ENCODE data around the gene TMEM106C.

Gene TMEM106C

DNA sequence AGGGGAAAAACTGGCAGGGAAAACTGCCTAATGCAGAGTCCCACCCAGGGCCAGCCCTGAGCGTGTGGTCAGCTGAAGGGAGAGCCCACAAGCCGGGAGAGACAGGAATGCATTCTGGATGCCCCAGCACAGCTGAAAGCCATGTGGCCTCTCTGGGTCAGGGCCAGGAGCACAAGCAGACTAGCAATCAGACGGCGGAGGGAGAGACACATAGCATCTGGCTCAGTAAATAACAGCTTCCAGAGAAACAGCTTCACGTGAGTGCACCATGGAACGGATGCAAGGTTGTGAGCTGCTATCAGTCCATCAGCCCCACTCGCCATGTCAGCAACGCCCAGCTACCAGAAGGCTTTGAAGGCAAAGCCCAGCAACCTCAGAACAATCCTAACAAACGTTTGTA is 28.2 kb upstream of the TMEM106C start:
- no peak for TF ChIP-seq CTCF (IDR thresholded peaks at IDR 0.05; ENCODE audit: insufficient read depth, low read depth, low read length, missing control alignments)

DNA sequence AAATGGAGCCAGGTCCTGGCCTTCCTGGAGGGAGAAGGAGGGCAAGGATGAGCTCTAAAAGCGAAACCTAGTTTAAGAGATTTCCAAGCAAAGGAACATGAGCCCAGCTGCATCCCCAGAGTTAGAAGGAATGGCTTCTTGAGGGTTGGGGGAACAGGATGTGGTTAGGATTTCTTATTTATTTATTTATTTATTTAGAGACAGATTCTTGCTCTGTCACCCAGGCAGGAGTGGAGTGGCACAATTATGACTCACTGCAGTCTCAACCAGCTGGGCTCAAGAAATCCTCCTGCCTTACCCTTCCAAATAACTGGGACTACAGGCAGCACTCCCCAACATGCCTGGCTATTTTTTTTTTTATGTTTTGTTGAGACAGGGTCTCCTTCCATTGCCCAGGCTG is 25.3 kb upstream of the TMEM106C start:
- TF ChIP-seq CTCF (IDR thresholded peaks at IDR 0.05; ENCODE audit: insufficient read depth, low read depth, low read length, missing control alignments) = no peak
- DNase-seq (ENCODE audit: low read depth) = no peak
- H3K4me3 ChIP-seq (ENCODE audit: low read depth, low read length) = no peak overlapping the region

More for the DNA sequence above, 28.2 kb upstream of the TMEM106C start:
- DNase-seq (ENCODE audit: low read depth) = no peak
- H3K4me3 ChIP-seq (ENCODE audit: low read depth, low read length) = no peak overlapping the region

DNA sequence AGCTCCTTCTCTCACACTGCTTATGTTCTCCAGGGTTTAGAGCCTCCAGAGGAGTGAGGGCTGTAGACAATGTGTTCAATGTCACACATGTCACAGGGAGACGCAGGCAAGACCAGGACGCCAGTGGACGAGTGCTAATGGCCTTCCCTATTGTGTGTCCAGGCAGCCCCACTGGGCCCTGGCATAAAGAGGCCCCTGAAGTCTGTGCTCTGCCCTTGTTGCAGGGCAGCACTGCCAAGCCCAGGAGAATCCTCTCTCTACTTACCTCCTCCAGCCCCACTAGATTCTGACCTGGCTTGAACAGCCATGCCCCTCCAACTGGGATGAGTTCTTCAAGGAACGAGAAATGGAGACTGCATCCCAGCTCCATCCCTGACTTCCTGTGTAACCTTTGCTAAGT is 24.8 kb upstream of the TMEM106C start:
- H3K4me3 ChIP-seq (ENCODE audit: low read depth, low read length) = no peak overlapping the region
- TF ChIP-seq CTCF (IDR thresholded peaks at IDR 0.05; ENCODE audit: insufficient read depth, low read depth, low read length, missing control alignments) = no peak
- DNase-seq (ENCODE audit: low read depth) = no peak

GRCh38 chr12:47939009-47939601 is 24.3 kb upstream of the TMEM106C start:
- DNase-seq (ENCODE audit: low read depth) = no peak
- TF ChIP-seq CTCF (IDR thresholded peaks at IDR 0.05; ENCODE audit: insufficient read depth, low read depth, low read length, missing control alignments) = no peak

DNA sequence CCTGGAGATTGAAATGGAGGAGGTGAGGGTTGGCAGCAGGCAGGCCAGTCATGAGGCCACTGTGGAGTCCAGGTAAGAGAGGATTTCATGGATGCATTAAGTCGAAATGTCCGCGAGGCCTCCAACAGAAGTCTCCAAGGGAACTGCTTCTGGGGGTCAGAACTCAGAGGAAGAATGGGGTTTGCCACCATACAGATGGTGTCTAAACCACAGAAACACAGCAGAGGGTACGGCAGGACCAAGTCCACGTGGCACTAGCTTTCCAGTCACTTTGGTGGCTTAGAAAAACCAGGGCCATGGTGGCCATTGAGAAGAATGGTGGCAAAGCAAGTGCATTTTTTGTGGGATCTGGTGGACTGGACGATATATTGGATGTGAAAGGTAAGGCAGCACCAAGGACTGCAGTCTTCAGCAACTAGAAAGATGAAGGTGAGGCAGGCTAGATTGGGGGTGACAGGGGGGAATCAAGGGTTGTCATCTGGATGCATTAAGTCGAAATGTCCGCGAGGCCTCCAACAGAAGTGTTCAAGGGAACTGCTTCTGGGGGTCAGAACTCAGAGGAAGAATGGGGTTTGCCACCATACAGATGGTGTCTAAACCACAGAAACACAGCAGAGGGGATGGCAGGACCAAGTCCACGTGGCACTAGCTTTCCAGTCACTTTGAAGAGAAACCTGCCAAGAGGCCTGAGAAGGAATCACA is 22.5 kb upstream of the TMEM106C start:
- DNase-seq (ENCODE audit: low read depth) = no peak
- TF ChIP-seq CTCF (IDR thresholded peaks at IDR 0.05; ENCODE audit: insufficient read depth, low read depth, low read length, missing control alignments) = no peak
- no peak overlapping the region for H3K4me3 ChIP-seq (ENCODE audit: low read depth, low read length)

More at GRCh38 chr12:47939009-47939601, 24.3 kb upstream of the TMEM106C start:
- no peak overlapping the region for H3K4me3 ChIP-seq (ENCODE audit: low read depth, low read length)

DNA sequence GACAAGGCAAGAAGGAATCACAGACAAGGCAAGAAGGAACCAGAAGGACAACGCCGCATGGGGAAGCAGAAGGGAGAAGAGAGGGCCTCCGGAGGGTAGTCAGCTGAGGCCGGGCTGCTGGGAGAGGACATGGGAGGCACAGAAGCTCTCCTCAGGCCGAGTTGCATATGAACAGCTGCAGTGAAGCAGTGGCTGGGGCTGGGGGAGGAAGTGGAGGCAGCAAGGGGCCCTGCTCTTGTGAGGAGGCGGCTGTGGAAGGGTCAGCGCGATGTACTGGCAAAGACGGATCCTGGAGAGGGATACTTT is 22.0 kb upstream of the TMEM106C start:
- no peak for DNase-seq (ENCODE audit: low read depth)

More for the DNA sequence above, 22.0 kb upstream of the TMEM106C start:
- H3K4me3 ChIP-seq (ENCODE audit: low read depth, low read length) = no peak overlapping the region
- no peak for TF ChIP-seq CTCF (IDR thresholded peaks at IDR 0.05; ENCODE audit: insufficient read depth, low read depth, low read length, missing control alignments)

Data from GM12865 (cell line).